Heart left ventricle (tissue), 16 donors: Measurements from ENCODE around the gene MCM3AP. TPM values are rescaled to one million over a fixed set of nuclear protein-coding genes. Genes with fewer than 3 reads are reported as not detected.

ENCODE experiments used
- ATAC-seq, 4 donors: fragments of 200-7000 bp; cut with Tn5 transposase; one replicate each; pipeline ENCODE4 v1.9.1; 2020 to 2022; ENCODE audit warnings: moderate library complexity in 4 of 4, mild to moderate bottlenecking in 3 of 4, moderate number of reproducible peaks in 1 of 4
- DNase-seq, 5 donors: peaks; one replicate each; pipeline ENCODE4 v3.0.0-alpha.2; 2020
- H3K27ac ChIP-seq, 12 donors: fragments of 200-600 bp; sonication (generic) in 4 of 12; one replicate each; pipeline versions ENCODE4 v1.5.0 to v1.8.0; 2016 to 2022; ENCODE audit warnings: mild to moderate bottlenecking in 2 of 12
- H3K27me3 ChIP-seq, 9 donors: fragments of 200-600 bp; sonication (generic) in 2 of 9; one replicate each; pipeline versions ENCODE4 v1.5.1 to v1.8.0; 2016 to 2022; ENCODE audit warnings: mild to moderate bottlenecking in 3 of 9
- H3K36me3 ChIP-seq, 9 donors: fragments of 200-600 bp; sonication (generic) in 2 of 9; one replicate each; pipeline versions ENCODE4 v1.5.0 to v1.8.0; 2018 to 2022; ENCODE audit warnings: mild to moderate bottlenecking in 2 of 9
- H3K4me1 ChIP-seq, 12 donors: fragments of 200-600 bp; sonication (generic) in 4 of 12; one replicate each; pipeline versions ENCODE4 v1.5.0 to v1.8.0; 2016 to 2022; ENCODE audit warnings: mild to moderate bottlenecking in 3 of 12
- H3K4me3 ChIP-seq, 12 donors: fragments of 200-600 bp; sonication (generic) in 4 of 12; one replicate each; pipeline versions ENCODE4 v1.5.0 to v1.8.0; 2017 to 2022; ENCODE audit warnings: mild to moderate bottlenecking in 9 of 12, moderate library complexity in 4 of 12
- H3K9me3 ChIP-seq, 12 donors: fragments of 200-600 bp; sonication (generic) in 4 of 12; one replicate each; pipeline versions ENCODE4 v1.5.0 to v1.8.0; 2016 to 2022; ENCODE audit warnings: mild to moderate bottlenecking in 1 of 12
- CTCF ChIP-seq, 12 donors: fragments of 200-600 bp; sonication (generic) in 4 of 12; IDR thresholded peaks; one replicate each; pipeline versions ENCODE4 v1.5.0 to v1.8.0; 2018 to 2022; ENCODE audit warnings: antibody characterized with exemption in 12 of 12, mild to moderate bottlenecking in 5 of 12
- POLR2A ChIP-seq, 2 donors: fragments of 450-650 bp; IDR thresholded peaks; one replicate each; pipeline ENCODE4 v1.6.1; 2017; ENCODE audit warnings: antibody characterized with exemption in 2 of 2, mild to moderate bottlenecking in 2 of 2, moderate library complexity in 2 of 2
- WGBS, 4 donors: extraction: QIAGEN DNeasy Blood & Tissue Kit in 2 of 4; methylation state at CpG; one replicate each; pipeline versions ENCODE4 v1.1.5 to v1.1.7; 2013 to 2018; 5-methylcytosine and 5-hydroxymethylcytosine counted together
- intact Hi-C, 10 donors: fragments of 100-400 bp; cut with DNase I; formaldehyde crosslinking; loops; one replicate each; pipeline versions ENCODE4 v1.11.1 to v1.14.2; 2022
- polyA plus RNA-seq, 2 donors: library from polyadenylated mRNA; stranded (reverse); fragments of 200-250 nt; gene quantifications; one replicate each; pipeline ENCODE4 v1.2.3, GENCODE V29; 2013
- total RNA-seq, 9 donors: library from RNA; depleted of rRNA in 2 of 9; stranded (reverse); fragments of >200 nt in 2 of 9; fragmentation: NEBNext Ultra II Directional in 3 of 9; extraction: Animal tissue kit (Norgen Biotek cat#: 25700) in 3 of 9; gene quantifications; one replicate each; pipeline versions ENCODE4 v1.1.0 to v1.2.4, GENCODE V29; 2016 to 2023
- donor health status: ischemic (EF 13 %, LVEDD 7.1; RV severe dilation, severe dysfunction).
- donor health status: healthy with polysubstance abuse.
- donor health status: DM: no; HTN: yes; CAD: no.
- donor health status: DM: no; HTN: no; CAD: no.
- donor health status: ischemic (EF 25% LVEDD 6.9; RV normal size, moderate dysfunction).
- donor health status: ischemic (EF 25% LVEDD 5.7; RV mildly dilated, moderate dysfunction).
- donor health status: healthy.
- donor health status: DM: yes; HTN: yes; CAD: no.
- donor health status: ischemic (EF 35%, LVEDD 5.7; RV mildly dilated, moderate dysfunction).
- donor health status: nonischemic (EF 11% LVEDD 7.7; RV severe dilation, severe dysfunction).
- donor health status: DM: yes; HTN: yes; CAD: no.
- donor health status: PGD.
- donor health status: ischemic (EF 29% LVEDD 5.4; RV normal size, mild dysfunction).
- donor health status: nonischemic (EF 23%, LVEDD 6.1; RV moderate dilation, normal function).

The MCM3AP gene
- total and polyA plus RNA-seq, 11 donors: 24.5 to 69.8 (median 55.3) TPM

GRCh38 chr21:46246345-46246744 is 39.1 kb downstream of the MCM3AP start:
- Histone ChIP-seq H3K4me1 (no peaks in the 10 kb centered on the region), H3K4me3 (no peak overlapping the region), H3K36me3 (peaks cover 0 to 100% (median 96%) of the 10 kb centered on the region in 9 donors), H3K27me3 (no peaks in the 10 kb centered on the region), H3K27ac (no peak overlapping the region), H3K9me3 (no peaks in the 10 kb centered on the region)
- TF ChIP-seq POLR2A (IDR thresholded peaks at IDR 0.05): no peak
- no peak for TF ChIP-seq CTCF (IDR thresholded peaks at IDR 0.05)
- ATAC-seq: no peak
- WGBS, 4 donors: 82 to 87% (median 84%) methylated on average over 6 of the region's 6 CpGs
- peak in 1 of 5 donors; percentile 40 for DNase-seq
- intact Hi-C loops: loop anchor here in 1 of 10 donors (10.0 kb wide), 1 partner anchor 92 kb away; the partner anchor contains the start of gene FTCD

- WGBS, 4 donors: 78 to 95% (median 87%) methylated on average over 3 of the region's 3 CpGs
- intact Hi-C loops: loop anchor here in 1 of 10 donors (10.0 kb wide), 1 partner anchor 91 kb away; the partner anchor contains the start of gene FTCD
Measured at GRCh38 chr21:46245213-46245915, 40.0 kb downstream of the MCM3AP start.

GRCh38 chr21:46244602-46245001 is 40.8 kb downstream of the MCM3AP start:
- Histone ChIP-seq H3K27me3 (no peaks in the 10 kb centered on the region), H3K4me3 (no peak overlapping the region), H3K9me3 (no peaks in the 10 kb centered on the region), H3K27ac (no peak overlapping the region), H3K36me3 (peaks cover 0 to 100% (median 96%) of the 10 kb centered on the region in 9 donors), H3K4me1 (no peaks in the 10 kb centered on the region)
- 93 to 100% (median 95%) methylated on average over 4 to 8 of the region's 8 CpGs for WGBS, 4 donors
- DNase-seq: peak in 1 of 5 donors; percentile 37
- ATAC-seq: no peak
- TF ChIP-seq CTCF (IDR thresholded peaks at IDR 0.05) (no peak), POLR2A (IDR thresholded peaks at IDR 0.05) (no peak)
- intact Hi-C loops: loop anchor here in 1 of 10 donors (10.0 kb wide), 1 partner anchor 90 kb away; the partner anchor contains the start of gene FTCD

More at GRCh38 chr21:46245213-46245915, 40.0 kb downstream of the MCM3AP start:
- Histone ChIP-seq H3K4me3 (no peak overlapping the region), H3K9me3 (no peaks in the 10 kb centered on the region), H3K4me1 (no peaks in the 10 kb centered on the region), H3K36me3 (peaks cover 0 to 100% (median 96%) of the 10 kb centered on the region in 9 donors), H3K27ac (no peak overlapping the region), H3K27me3 (no peaks in the 10 kb centered on the region)
- DNase-seq: peak in 1 of 5 donors; percentile 8
- TF ChIP-seq POLR2A (IDR thresholded peaks at IDR 0.05) (no peak), CTCF (IDR thresholded peaks at IDR 0.05) (no peak)
- no peak for ATAC-seq

- Histone ChIP-seq H3K9me3 (no peaks in the 10 kb centered on the region), H3K4me1 (no peaks in the 10 kb centered on the region), H3K36me3 (peaks cover 0 to 100% (median 96%) of the 10 kb centered on the region in 9 donors), H3K27ac (no peak overlapping the region), H3K27me3 (no peaks in the 10 kb centered on the region), H3K4me3 (no peak overlapping the region)
- TF ChIP-seq POLR2A (IDR thresholded peaks at IDR 0.05) (no peak), CTCF (IDR thresholded peaks at IDR 0.05) (no peak)
- DNase-seq: peak in 1 of 5 donors; percentile 7
- no peak for ATAC-seq
- 95 to 100% (median 96%) methylated on average over 3 of the region's 3 CpGs for WGBS, 4 donors
- intact Hi-C loops: loop anchor here in 1 of 10 donors (10.0 kb wide), 1 partner anchor 89 kb away; the partner anchor contains the start of gene FTCD
Measured at GRCh38 chr21:46243960-46244361, 41.5 kb downstream of the MCM3AP start.
